HG02763 (cell line): Measurements from ENCODE around the gene TGFBR3.

Experiments used
- ATAC-seq: cut with Tn5 transposase; IDR thresholded peaks from one replicate; pipeline ENCODE4 v1.9.1; 2021; ENCODE audit warnings: mild to moderate bottlenecking, moderate library complexity; ENCODE audit not compliant: unreplicated experiment

The TGFBR3 gene

DNA sequence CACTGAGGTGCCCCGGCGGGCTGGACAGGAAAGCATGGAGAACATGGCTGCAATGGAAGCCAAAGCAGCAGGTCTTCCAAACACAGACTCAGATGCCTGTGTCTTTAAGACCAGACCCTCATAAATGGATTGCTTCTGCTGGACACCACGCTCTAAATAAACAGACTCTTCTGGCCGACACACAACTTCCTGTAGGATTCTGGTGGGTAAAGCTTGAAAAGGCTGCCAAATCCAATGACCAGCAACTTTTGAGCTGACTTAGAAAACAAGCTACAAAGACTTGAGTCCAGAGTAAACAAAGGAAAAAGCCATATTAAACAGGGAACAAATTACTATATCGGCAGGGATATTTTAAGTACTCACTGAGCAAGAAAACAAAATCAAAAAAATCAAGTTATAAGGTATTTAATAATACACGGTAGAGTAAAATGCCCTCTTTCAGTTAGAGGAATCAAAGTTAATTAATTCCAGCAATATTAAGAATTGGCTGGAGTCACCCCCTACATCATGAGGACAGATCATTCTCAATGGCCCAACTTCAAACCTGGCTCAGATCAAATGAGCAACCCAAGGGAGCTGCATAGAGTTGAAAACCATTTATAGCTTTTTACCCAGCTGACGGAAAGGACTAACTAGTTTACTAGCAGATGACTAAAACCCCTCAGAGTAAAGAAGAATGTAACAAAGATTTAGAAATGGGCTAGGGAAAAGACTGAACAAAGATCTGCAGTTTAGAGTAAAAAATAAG, 102.4 kb downstream of the TGFBR3 start:
- ATAC-seq = no peak

DNA sequence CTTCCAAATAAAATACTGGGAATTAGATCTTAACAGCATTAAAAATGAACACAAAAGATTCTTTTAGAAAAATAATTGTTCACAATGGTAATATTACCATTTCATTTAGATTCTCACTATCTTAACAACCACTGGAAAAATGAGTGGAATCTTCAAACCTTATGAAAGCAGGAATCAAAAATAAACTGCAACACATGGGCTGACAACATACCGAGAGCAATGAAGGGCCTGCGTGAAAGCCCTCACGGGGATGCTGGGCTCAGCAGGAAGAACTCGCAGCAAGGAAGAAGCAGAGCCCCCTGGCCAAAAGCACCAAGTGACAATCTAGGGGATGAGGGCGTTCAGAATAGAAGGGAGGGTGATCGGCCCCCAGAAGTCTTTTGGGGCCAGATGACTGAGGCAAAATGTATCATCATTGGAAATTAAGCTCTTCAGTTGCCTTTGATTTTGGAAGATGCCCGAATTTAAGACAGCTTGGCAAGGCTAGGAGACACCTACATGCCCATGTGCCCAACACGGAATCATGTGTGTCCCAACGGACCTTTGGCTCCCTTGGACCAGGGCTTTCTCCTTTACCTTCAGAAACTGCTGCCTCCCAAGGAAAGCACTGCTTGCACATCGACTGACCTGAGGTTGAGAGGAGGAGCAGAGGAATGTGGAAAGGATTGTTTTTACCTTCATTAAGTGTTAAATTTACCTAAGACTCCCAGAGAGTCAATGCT, 103.9 kb downstream of the TGFBR3 start:
- ATAC-seq = no peak

DNA sequence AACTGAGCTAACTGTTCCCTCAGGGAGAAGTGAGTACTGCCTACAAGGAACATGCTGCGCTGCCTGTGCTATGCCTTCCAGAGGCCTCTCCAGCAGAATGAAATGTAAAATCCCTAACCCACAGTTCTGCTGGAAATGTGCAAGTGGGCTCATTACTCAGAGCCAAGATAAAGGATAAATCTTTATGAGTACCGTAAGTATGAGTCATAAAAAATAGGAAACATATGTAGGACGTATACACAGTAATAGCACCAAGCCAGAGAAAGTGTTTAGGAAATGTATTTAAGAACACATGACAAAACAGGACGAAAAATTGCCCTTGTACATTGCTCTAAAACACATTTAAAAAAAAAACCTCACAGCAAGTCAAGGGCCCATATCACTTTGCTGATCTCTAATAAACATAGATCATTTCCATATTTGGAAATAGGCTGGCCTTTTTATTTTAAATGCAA, 104.6 kb downstream of the TGFBR3 start:
- no peak for ATAC-seq

DNA sequence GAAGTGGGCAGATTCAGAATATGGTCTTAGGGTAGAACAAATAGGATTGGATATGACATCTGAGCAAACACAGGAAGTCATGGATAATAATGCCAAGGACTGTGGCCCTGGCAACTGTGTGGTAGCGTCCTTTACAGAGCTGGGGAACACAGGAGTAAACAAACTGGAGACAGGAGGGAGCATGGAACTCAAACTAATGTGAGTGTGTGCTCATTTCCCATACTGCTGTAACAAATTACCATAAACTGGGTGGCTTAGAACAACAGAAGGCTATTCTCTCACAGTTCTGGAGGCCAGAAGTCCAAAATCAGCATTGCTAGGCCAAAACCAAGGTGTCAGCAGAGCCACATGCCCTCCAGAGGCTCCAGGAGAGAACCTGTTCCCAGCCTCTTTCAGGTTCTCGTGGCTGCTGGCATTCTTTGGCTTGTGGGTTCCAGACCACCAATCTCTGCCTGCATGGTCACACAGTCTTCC, 106.4 kb downstream of the TGFBR3 start:
- ATAC-seq = no peak

DNA sequence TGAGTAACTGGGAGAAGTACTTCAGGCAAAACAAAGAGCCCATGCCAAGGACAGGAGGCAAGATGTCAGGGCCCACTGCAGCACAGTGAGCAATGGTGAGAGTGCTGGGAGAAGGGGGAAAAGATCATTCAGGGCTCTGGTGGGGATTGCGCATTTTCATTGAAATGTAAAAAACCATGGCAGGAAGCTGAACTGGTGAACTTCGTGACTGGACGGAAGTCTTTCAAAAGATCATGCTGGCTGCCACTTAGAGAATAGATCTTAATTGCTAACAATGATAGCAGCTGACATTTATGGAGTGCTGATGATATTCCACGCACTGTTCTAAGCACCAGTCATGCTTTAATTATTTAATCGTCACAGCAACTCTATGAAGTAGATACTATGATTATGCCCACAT, 107.0 kb downstream of the TGFBR3 start:
- no peak for ATAC-seq

DNA sequence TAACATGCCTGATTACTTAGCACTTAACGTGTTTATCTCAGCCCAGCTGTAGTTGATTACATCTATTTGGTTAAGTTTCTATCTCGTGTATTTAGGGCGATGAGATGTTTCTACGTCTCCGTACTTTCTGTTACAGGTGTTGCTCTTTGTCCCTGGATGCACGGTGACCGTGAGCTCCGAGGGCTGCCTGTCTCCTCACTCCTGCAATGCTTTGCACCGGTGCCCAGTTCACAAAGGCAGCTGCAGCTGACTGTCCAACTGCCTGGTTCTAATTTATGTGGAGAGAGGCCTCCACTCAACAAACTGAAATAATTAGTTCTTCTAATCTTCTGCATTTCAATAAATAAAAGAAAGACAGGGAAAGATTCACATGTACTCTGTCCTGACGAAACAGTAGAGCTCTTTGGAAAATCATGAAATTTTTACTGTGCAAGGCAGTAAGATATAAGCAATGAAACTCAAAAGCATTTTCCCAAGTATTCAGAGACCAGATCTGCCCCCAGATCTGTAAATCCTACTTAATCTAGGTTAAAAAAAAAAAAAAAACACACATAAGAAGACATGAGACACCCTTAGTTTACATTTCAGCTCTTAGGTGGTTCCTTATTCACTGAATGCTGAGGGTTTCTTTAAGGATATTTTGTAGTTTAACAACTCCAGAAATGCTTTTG, 108.2 kb downstream of the TGFBR3 start:
- ATAC-seq = no peak

DNA sequence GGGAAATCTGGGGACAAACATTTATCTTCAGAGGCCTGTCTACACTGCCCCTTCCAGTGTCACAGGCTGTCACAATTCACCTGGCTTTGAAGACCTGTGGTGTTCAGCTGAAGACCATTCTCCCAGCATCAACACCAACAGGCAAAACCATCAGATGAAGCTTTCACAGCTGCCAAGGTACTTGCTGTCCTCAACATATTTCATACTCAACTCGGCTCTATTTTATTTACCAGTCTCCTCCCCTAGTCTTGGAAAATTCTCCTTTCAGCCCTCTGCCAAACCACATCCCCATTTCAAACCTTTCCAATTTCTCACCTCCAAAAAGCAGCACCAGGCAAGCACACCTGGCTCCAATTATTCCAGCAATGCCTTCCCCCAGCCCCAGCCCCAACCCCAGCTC, 108.8 kb downstream of the TGFBR3 start:
- ATAC-seq = no peak

DNA sequence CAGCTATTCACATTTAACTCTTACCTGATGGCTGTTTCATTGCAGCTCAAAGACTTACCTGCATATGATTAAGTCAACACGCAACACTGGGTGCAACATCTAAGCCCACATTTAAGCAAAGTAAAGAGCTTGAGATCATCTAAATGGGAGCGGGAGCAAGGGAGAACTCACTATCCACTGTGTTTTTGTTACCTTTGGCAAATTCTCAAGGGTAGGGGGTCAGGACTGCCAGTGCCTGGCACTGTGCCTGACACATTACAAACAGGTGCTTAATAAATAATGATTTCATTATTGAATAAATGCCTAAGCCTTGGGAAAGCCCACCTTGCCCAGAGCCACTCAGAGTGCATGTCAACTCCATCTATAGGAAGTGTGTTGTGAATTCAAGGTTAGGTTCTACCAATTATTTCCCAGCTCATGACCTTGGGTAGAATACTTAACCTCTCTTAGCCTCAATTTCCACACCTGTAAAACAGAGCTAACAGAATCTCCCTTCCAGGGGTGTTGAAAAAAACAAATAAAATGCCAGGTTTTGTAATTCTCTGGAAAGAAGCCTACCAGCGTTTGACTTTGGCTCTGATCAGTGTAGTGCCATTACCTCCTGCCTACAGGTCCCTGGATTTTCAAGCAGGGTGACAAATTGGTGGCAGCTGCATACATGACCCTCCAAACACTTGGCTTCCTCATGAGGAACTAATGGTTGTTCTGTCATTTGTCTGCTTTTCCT, 109.7 kb downstream of the TGFBR3 start:
- no peak for ATAC-seq

DNA sequence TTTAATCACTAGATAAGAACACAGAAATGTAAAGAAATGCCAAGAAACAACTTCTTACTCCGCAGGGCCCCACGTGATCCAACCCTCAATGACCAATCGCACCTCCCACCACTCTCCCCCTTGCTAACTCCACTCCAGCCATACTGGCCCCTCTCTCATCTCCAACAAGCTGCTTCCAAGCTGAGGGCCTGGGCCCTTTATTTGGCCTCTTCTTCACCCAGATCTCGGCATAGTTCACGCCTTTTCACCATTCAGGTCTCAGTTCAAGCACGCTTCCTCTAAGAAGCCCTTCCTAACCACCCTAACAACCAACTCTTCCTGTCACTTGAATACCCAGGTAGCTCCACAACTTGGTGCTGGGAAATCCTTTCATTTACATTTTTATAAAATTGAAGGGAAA, 110.7 kb downstream of the TGFBR3 start:
- ATAC-seq = no peak

DNA sequence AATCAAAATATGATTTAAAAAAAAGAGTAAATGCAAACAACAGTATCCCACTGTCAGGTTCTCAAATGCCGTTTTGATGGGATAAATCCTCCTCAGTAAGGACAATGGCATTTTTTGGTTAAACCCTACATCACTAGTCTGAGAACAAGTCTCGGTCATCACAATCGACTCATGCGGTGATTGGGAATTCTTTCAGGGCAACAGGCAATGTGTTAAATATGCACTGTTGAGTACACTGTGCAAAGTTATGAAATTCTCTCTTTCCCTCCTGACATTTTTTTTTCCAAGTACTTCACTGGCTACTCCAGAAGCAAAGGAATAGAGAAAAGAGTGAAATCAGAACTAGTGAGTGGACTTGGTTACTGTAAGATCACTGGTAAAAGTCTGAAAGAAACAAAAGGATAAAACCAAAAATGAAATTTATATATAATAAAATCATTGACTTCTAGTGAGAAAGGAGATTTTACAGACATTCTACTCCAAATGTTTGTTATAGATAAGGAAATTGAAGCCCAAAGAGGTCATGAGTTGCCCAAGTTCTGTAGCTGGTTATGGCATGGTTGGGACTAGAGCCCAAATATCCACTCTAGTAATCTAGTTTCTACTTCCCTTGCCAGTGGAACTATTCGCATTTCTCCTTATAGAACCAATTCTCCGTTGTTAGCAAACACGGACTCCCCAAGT, 111.3 kb downstream of the TGFBR3 start:
- ATAC-seq = no peak

DNA sequence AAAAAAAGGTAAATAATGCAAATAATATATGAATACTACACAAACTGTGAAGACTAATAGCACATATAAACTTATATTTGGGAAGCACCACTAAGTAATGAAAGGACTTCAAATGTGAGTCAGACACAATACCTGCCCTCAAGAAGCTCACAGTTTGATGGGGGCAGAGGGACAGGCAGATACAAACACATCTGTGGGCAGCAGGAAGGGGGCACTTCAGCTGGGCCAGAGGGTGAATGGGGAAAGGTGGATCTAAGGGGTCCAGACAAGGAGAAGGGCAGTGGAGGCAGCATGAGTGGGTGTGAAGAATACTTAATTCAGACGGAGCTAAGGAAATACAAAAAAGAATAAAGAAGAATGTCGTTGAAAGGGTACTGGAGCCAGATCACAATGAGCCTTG, 114.2 kb downstream of the TGFBR3 start:
- ATAC-seq = no peak

DNA sequence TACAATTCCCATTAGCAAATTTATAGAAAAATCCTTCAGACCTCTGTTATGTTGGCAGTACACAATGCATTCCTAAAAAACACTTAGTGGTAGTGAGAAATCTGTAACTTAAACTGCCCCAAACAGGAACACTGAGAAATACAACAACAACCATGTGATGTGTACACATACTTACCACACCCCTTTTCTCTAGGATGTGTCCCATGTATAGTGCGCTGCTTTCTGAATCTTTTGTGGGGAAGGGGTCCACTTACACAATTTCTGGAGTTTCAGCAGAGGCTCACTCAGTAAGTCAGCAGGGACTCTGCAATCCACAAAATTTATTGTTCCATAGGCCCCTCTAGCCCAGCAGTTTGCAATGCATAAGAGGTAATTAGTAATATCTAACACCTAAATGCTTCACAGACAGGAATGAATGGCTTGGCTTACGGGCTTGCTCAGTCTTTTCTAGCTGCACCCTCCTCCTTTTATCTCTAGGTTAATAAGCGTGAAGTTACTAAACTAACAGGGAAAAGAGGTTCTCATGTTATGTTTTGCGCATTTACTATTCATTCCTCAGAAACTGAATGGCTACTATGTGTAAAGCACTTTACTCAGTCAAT, 115.2 kb downstream of the TGFBR3 start:
- no peak for ATAC-seq

DNA sequence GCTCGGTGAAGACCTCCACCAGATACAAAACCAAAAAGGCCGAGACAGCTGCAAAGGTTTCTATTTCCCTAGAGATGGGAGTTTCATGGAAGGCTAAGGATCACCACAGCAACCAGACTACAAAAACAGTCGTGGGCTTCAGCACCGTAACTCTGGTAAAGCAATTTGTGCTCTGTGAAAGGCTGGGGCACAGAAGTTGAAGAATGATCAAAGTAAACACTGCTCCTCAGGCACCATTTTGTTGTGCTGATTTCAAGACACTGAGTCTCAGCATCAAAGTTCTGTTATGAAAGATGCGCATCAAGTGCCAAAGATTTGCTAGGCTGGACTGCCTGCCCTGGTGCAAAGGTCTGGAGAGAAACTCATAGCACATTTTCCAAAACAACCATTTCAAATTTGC, 116.2 kb downstream of the TGFBR3 start:
- ATAC-seq = no peak

DNA sequence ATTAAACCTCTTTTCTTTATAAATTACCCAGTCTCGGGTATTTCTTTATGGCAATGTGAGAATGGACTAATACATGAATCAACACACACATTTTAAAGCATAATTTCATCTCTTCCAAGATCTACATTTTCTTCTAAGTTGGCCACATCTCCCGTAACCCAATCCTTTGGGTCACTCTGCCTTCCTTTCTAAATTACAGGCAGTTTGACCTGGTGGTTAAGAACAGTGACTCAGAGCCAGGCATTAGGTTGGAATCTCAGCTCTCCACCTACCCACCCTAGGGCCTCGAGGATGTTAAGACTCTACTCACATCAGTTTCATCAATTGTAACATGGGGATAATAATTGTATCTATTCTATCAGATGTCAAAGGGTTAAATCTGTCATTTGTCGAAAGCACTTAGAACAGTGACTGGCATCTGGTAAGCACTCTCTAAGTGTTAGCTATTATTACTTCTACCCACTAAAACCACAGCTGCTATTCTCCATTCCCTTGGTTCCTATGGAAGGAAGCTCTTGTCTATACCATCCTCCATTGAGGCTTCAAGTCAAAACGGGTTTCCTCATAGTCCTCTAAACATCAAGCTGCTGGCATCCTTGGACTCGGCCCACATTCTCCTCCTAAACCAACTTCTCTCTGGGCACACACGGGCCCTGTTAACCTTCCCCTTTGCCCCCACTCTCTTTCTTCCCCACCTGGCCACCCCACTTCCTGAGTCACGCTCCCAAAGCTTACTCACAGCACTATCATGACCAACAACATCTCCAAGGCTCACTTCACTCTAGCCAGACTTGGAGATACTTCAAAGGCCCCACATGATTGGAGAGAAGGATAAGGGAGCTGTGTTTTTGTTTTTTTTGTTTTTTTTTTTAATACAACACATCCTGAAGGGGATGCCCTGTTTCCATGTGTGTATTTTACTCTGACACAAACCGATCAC, 116.9 kb downstream of the TGFBR3 start:
- ATAC-seq = no peak

DNA sequence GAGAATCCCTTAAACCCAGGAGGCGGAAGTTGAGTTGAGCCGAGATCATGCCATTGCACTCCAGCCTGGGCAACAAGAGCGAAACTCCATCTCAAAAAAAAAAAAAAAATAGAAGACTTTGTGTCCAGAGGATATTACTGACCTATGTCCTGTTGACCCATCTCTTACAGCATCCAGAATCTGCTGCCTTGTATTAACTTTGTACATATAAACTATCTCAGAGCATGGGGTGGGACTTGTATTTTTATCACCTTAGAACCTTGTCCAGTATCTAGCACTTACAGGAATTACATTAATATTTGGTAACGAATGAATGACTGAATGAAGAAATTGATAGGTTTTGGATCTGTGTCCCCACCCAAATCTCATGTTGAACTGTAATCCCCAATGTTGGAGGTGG, 117.8 kb downstream of the TGFBR3 start:
- ATAC-seq = no peak

DNA sequence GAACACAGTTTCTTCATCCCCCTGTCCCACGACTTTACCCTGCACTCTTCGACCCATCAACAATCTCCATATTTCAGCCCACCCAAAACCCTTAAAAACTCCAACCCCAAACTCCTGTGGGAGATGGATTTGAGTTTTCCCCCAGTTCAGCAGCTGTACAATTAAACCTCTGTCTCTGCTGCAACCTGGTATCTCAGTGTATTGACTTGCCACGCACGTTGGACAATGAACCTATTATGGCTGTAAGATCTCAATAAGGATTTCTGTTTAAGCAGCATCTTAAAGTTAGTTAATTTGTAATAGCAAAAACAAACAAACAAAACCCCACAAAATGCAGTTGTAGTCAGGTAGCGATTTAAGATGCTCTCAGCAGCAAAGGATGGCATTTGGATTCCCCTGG, 119.1 kb downstream of the TGFBR3 start:
- ATAC-seq = no peak

DNA sequence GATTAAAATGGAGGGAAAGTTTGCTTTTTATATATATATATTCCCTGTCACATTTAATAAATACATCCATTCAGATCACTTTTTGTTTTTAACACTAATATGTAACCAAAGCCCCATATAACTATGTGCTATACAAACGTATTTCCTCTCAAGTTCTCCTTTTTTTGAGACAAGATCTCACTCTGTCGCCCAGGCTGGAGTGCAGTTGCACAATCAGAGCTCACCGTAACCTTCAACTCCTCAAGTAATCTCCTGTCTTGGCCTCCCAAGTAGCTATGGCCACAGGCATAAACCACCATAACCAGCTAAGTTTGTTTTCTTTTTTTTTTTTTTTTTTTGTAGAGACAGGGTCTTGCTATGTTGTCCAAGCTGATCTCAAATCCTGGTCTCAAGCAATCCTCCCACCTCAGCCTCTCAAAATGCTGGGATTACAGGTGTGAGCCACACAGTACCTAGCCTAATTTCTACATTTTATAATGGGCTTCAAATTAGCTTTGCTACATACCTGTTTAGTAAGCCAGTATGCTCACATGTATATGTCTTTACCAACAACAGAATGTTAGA, 120.0 kb downstream of the TGFBR3 start:
- ATAC-seq = no peak

DNA sequence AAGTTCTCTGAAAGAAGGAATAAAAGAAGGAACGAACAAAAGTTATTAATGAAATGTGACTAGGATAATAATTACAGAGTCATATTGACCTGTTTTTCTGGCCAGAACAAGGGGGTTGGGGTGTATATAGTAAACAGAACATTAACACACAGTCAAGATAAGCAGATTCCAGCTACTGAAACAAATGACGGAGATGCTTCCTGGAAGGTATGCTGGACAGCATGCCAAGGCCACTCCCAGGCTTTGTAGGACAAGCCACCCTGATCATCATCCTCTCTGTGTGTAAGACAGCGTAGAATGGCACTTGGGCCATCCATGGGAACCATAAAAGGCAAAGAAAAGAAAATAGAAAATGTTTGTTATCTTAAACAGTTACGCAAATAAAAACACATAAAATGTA, 120.7 kb downstream of the TGFBR3 start:
- ATAC-seq = no peak
